Measurements from ENCODE around the gene ADH1C.

- TF ChIP-seq CTCF (IDR thresholded peaks at IDR 0.05) (no peak), POLR2A (IDR thresholded peaks at IDR 0.05) (no peak), EP300 (IDR thresholded peaks at IDR 0.05; ENCODE audit: low read depth) (no peak)
These were observed 35.2 kb downstream of the ADH1C start for GRCh38 chr4:99317354-99317753.
